Hepatocyte (in vitro differentiated cells): ENCODE data around the gene CCDC136.

Source experiments
- CTCF ChIP-seq: fragments of 200-600 bp; sonication (generic); IDR thresholded peaks from 2 replicates; pipeline ENCODE4 v1.5.1; 2016; ENCODE audit warnings: antibody characterized with exemption, mild to moderate bottlenecking; ENCODE audit not compliant: poor library complexity
- EZH2phosphoT487 ChIP-seq: fragments of 200-600 bp; sonication (generic); IDR thresholded peaks from one replicate; pipeline ENCODE4 v1.6.1; 2018; ENCODE audit warnings: antibody characterized with exemption, mild to moderate bottlenecking, low read depth, moderate library complexity; ENCODE audit not compliant: unreplicated experiment, severe bottlenecking

GRCh38 chr7:128856001-128856718 is 64.4 kb downstream of the CCDC136 start:
- TF ChIP-seq CTCF (no peak), EZH2phosphoT487 (no peak)
